GM12878 (cell line): ENCODE measurements around the gene SH2B3. TPM values are rescaled to one million over a fixed set of nuclear protein-coding genes. Genes with fewer than 3 reads are reported as not detected.

Source experiments
- ATAC-seq: fragments of 200-7000 bp; cut with Tn5 transposase; 3 replicates; pipeline ENCODE4 v1.9.1; 2020; ENCODE audit warnings: mild to moderate bottlenecking, moderate library complexity
- BruUV-seq: library from RNA; stranded (reverse); fragments of 400-500 nt; replicated peaks from 2 replicates; lab custom pipeline; 2021; lab: Mats Ljungman, UMichigan
- CTCF ChIA-PET: fragments of 300-600 bp; sonication (Branson Sonifier 250); formaldehyde crosslinking; extraction: SDS; loops from one replicate; lab custom pipeline; 2021; ENCODE audit warnings: inconsistent platforms; lab: Yijun Ruan, JAX
- POLR2A ChIA-PET: fragments of 350-600 bp; formaldehyde crosslinking; extraction: SDS; loops from one replicate; lab custom pipeline; 2021; ENCODE audit warnings: inconsistent platforms; lab: Charles Lee
- RAD21 ChIA-PET: fragments of 300-600 bp; sonication (Branson Sonifier 250); formaldehyde crosslinking; loops from one replicate; lab custom pipeline; 2023; ENCODE audit warnings: antibody characterized with exemption; ENCODE audit not compliant: unreplicated experiment; lab: Charles Lee
- SMC1A ChIA-PET: fragments of 300-600 bp; sonication (Branson Sonifier 250); formaldehyde crosslinking; loops from one replicate; lab custom pipeline; 2023; ENCODE audit not compliant: unreplicated experiment, uncharacterized antibody; lab: Charles Lee
- DNase-seq: peaks from one replicate; pipeline ENCODE4 v3.0.0-alpha.2; 2011; ENCODE audit warnings: low read depth, low spot score
- FAIRE-seq: peaks from 3 replicates; lab custom pipeline; 2011; peaks lifted over from hg19 to GRCh38; lab: Jason Lieb, UNC
- H2AFZ ChIP-seq: 2 replicates; pipeline ENCODE4 v1.6.0; 2011; ENCODE audit warnings: low read depth, low read length, control low read depth; ENCODE audit not compliant: control insufficient read depth
- H3K27ac ChIP-seq: 2 replicates; pipeline ENCODE4 v1.5.1; 2011; ENCODE audit warnings: control low read depth; ENCODE audit not compliant: control insufficient read depth, insufficient read depth
- H3K27me3 ChIP-seq, 2 experiments: replicated peaks in 1 of 2; 2 replicates each; pipeline versions ENCODE4 v1.6.0 to v1.6.1; 2011; ENCODE audit warnings: low read length in 1 of 2; ENCODE audit not compliant: control insufficient read depth in 2 of 2, insufficient read depth in 2 of 2
- H3K36me3 ChIP-seq, 2 experiments: 2 replicates each; pipeline ENCODE4 v1.5.1; 2011; ENCODE audit warnings: low read length in 1 of 2; ENCODE audit not compliant: control insufficient read depth in 2 of 2, insufficient read depth in 2 of 2
- H3K4me1 ChIP-seq: 2 replicates; pipeline ENCODE4 v1.6.1; 2011; ENCODE audit warnings: mild to moderate bottlenecking, low read length, moderate library complexity, mixed read lengths; ENCODE audit not compliant: control insufficient read depth, insufficient read depth
- H3K4me2 ChIP-seq: 2 replicates; pipeline ENCODE4 v1.6.0; 2011; ENCODE audit warnings: control low read depth; ENCODE audit not compliant: control insufficient read depth, insufficient read depth
- H3K4me3 ChIP-seq: fragments of 200-600 bp; sonication (generic); 2 replicates; pipeline ENCODE4 v1.5.1; 2016
- H3K79me2 ChIP-seq: 2 replicates; pipeline ENCODE4 v1.6.0; 2011; ENCODE audit warnings: low read length; ENCODE audit not compliant: control insufficient read depth, insufficient read depth
- H3K9ac ChIP-seq: 2 replicates; pipeline ENCODE4 v1.8.0; 2011; ENCODE audit warnings: low read length, control low read depth, mixed read lengths; ENCODE audit not compliant: control insufficient read depth, insufficient read depth
- H3K9me3 ChIP-seq: replicated peaks from 3 replicates; pipeline ENCODE4 v1.5.1; 2011; ENCODE audit warnings: mild to moderate bottlenecking, low read length; ENCODE audit not compliant: control insufficient read depth, insufficient read depth
- H4K20me1 ChIP-seq: 2 replicates; pipeline ENCODE4 v1.6.0; 2011; ENCODE audit not compliant: control insufficient read depth, insufficient read depth
- BHLHE40 ChIP-seq, 2 experiments: fragments of 450-650 bp in 1 of 2; IDR thresholded peaks; 2 replicates each; pipeline ENCODE4 v1.6.1; 2011 to 2017; ENCODE audit warnings: low read depth in 2 of 2, borderline replicate concordance in 1 of 2, improper control_type of control experiment in 1 of 2, low read length in 1 of 2, mild to moderate bottlenecking in 1 of 2
- CREM ChIP-seq: IDR thresholded peaks from 2 replicates; pipeline ENCODE4 v1.6.1; 2014; ENCODE audit warnings: antibody characterized with exemption, low read depth
- DPF2 ChIP-seq: fragments of 450-650 bp; IDR thresholded peaks from 2 replicates; pipeline ENCODE4 v1.6.1; 2017; ENCODE audit warnings: mild to moderate bottlenecking
- EED ChIP-seq: sonication (generic); IDR thresholded peaks from 2 replicates; pipeline ENCODE4 v1.6.1; 2016; ENCODE audit warnings: antibody characterized with exemption, low read depth
- HDAC6 ChIP-seq: fragments of 200-600 bp; sonication (generic); IDR thresholded peaks from one replicate; pipeline ENCODE4 v1.8.0; 2017; ENCODE audit warnings: antibody characterized with exemption; ENCODE audit not compliant: unreplicated experiment
- KDM1A ChIP-seq: fragments of 200-600 bp; sonication (generic); IDR thresholded peaks from 2 replicates; pipeline ENCODE4 v1.6.1; 2016; ENCODE audit warnings: borderline replicate concordance
- LARP7 ChIP-seq: fragments of 450-650 bp; IDR thresholded peaks from 2 replicates; pipeline ENCODE4 v1.6.1; 2017; ENCODE audit warnings: mild to moderate bottlenecking
- MEF2B ChIP-seq: fragments of 450-650 bp; IDR thresholded peaks from 2 replicates; pipeline ENCODE4 v1.6.1; 2018; ENCODE audit warnings: mild to moderate bottlenecking, moderate library complexity; ENCODE audit not compliant: partially characterized antibody, poor library complexity, severe bottlenecking
- NR2F1 ChIP-seq: fragments of 450-650 bp; conservative IDR thresholded peaks from 2 replicates; pipeline ENCODE4 v1.6.1; 2017; ENCODE audit warnings: mild to moderate bottlenecking
- NRF1 ChIP-seq: conservative IDR thresholded peaks from 2 replicates; pipeline ENCODE4 v1.6.1; 2011; ENCODE audit warnings: mild to moderate bottlenecking, low read depth, low read length, improper control_type of control experiment
- RUNX3 ChIP-seq: IDR thresholded peaks from 2 replicates; pipeline ENCODE4 v1.6.1; 2012; ENCODE audit warnings: low read length, inconsistent platforms
- SMAD5 ChIP-seq: IDR thresholded peaks from 2 replicates; pipeline ENCODE4 v1.6.1; 2016; ENCODE audit warnings: antibody characterized with exemption, low read depth
- SP1 ChIP-seq: IDR thresholded peaks from one replicate; pipeline ENCODE4 v1.6.1; 2011; ENCODE audit warnings: low read depth, low read length
- USF1 ChIP-seq: IDR thresholded peaks from 2 replicates; pipeline ENCODE4 v1.6.1; 2011; ENCODE audit warnings: borderline replicate concordance, low read depth, mild to moderate bottlenecking, moderate library complexity, mixed read lengths, low read length; ENCODE audit not compliant: insufficient read depth; ENCODE audit errors: extremely low read length
- WRNIP1 ChIP-seq: IDR thresholded peaks from 2 replicates; pipeline ENCODE4 v1.6.1; 2011; ENCODE audit warnings: low read depth, low read length, improper control_type of control experiment, borderline replicate concordance
- YBX1 ChIP-seq: fragments of 450-650 bp; IDR thresholded peaks from 2 replicates; pipeline ENCODE4 v1.6.1; 2016; ENCODE audit warnings: antibody characterized with exemption
- ZNF622 ChIP-seq: fragments of 450-650 bp; IDR thresholded peaks from 2 replicates; pipeline ENCODE4 v1.6.1; 2017; ENCODE audit warnings: mild to moderate bottlenecking, inconsistent platforms
- WGBS: methylation state at CpG from one replicate; pipeline ENCODE4 v1.1.6; 2016; ENCODE audit warnings: low lambda C conversion rate; ENCODE audit not compliant: insufficient replicate concordance, insufficient coverage; ENCODE audit errors: missing lambda C conversion rate; 5-methylcytosine and 5-hydroxymethylcytosine counted together
- in situ Hi-C: fragments of 300-500 bp; cut with MboI; formaldehyde crosslinking; loops from 9 replicates; pipeline ENCODE4 v1.14.3; 2018; ENCODE audit warnings: mixed read lengths
- intact Hi-C: fragments of 100-400 bp; cut with micrococcal nuclease; formaldehyde crosslinking; loops from one replicate; pipeline ENCODE4 v1.14.2; 2022; ENCODE audit not compliant: unreplicated experiment
- polyA plus RNA-seq, 11 experiments: library from polyadenylated mRNA; depleted of rRNA in 4 of 11; unstranded in 6 of 11; stranded (reverse) in 5 of 11; fragments of >200 nt; fragmentation: Nextera tagmentation in 4 of 11; fragmentation: Illumina TruSeq in 1 of 11; extraction: Ambion mirVana in 4 of 11; extraction: Trizol in 1 of 11; gene quantifications; 1 replicate in 1 of 11; 2 replicates in 10 of 11; pipeline versions ENCODE4 v1.2.1 to v1.2.3, GENCODE V29; 2011 to 2016; ENCODE audit warnings: inconsistent platforms in 2 of 11, missing spikeins in 2 of 11, low read depth in 1 of 11
- total RNA-seq, 4 experiments: library from RNA; depleted of rRNA in 3 of 4; stranded (reverse); fragments of >200 nt in 3 of 4; fragmentation: Illumina TruSeq in 1 of 4; extraction: Trizol in 1 of 4; gene quantifications; 2 replicates each; pipeline versions ENCODE4 v1.2.1 to v1.2.3, GENCODE V29; 2013 to 2021
- TF ChIP-seq, protein P1 (sequence below): IDR thresholded peaks from 2 replicates; pipeline ENCODE4 v1.6.1; 2012; ENCODE audit warnings: low read length, inconsistent platforms
- TF ChIP-seq, protein P2 (sequence below): IDR thresholded peaks from 2 replicates; pipeline ENCODE4 v1.6.1; 2012; ENCODE audit warnings: low read depth, low read length, improper control_type of control experiment

Gene SH2B3
- total and polyA plus RNA-seq, 10 of the 15 experiments (the other 5 are each of a cell fraction or from before 2014, with no cell fraction given): 5.8 to 46.4 (median 23.3) TPM

DNA sequence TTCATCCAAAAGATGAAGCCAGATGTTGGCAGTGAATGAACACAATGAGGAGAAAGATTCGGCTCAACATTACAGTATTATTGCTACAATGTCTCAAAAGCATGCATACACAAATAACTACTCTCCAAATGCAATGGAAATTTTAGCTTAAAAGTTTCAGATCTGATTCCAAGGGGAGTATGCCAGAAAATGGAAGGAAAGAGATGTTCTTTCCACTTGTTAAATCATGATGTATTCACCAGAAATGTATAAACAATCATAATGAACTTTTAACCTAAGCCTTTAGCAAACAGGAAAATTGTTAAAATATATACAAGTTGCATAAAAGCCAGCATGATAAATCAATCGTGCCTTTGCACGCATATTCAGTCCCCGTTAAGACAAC lies 62.1 kb downstream of the SH2B3 start:
- intact Hi-C loops: no loop called here
- ChIA-PET RAD21 (no interaction called here), POLR2A (interaction anchor here (0.6 kb wide), 1 partner anchor 15 kb away, joined by 3 read pairs; no protein-coding TSS in a partner anchor), SMC1A (no interaction called here), CTCF (interaction anchor here (0.7 kb wide), 1 partner anchor 16 kb away, joined by 3 read pairs; no protein-coding TSS in a partner anchor)
- in situ Hi-C loops: no loop called here
- ATAC-seq (no peak), DNase-seq (no peak), FAIRE-seq (no peak)
- Histone ChIP-seq H3K4me3 (no peak overlapping the region), H3K9ac (no peak overlapping the region), H3K4me1 (no peaks in the 10 kb centered on the region), H3K27ac (no peak overlapping the region), H3K4me2 (no peak overlapping the region), H3K36me3 (peaks cover 2 to 13% of the 10 kb centered on the region in 2 experiments; a peak in 2 of 4 replicates), H3K27me3 (no peaks in the 10 kb centered on the region), H4K20me1 (no peaks in the 10 kb centered on the region), H3K79me2 (no peaks in the 10 kb centered on the region), H3K9me3 (no peaks in the 10 kb centered on the region), H2AFZ (no peak overlapping the region)
- no TSS peak for BruUV-seq
- WGBS: 98% methylated on average over 4 of the region's 4 CpGs
- TF ChIP-seq KDM1A (no peak), CREM (no peak), HDAC6 (no peak), SMAD5 (no peak), DPF2 (no peak)

- H3K27ac ChIP-seq: no peak overlapping the region
- ChIA-PET RAD21 (no interaction called here), SMC1A (no interaction called here), CTCF (no interaction called here), POLR2A (no interaction called here)
- no peaks in the 10 kb centered on the region for H3K79me2 ChIP-seq
- no peaks in the 10 kb centered on the region for H3K9me3 ChIP-seq
- no peaks in the 10 kb centered on the region for H3K27me3 ChIP-seq
- intact Hi-C loops: no loop called here
- ATAC-seq: no peak
- H3K9ac ChIP-seq: no peak overlapping the region
- FAIRE-seq: no peak
- 71% methylated on average over 2 of the region's 2 CpGs for WGBS
- H3K4me3 ChIP-seq: no peak overlapping the region
- no peak for DNase-seq
- in situ Hi-C loops: no loop called here
- no TSS peak for BruUV-seq
- no peaks in the 10 kb centered on the region for H4K20me1 ChIP-seq
- peaks cover 2 to 12% of the 10 kb centered on the region in 2 experiments; a peak in 2 of 4 replicates for H3K36me3 ChIP-seq
- H2AFZ ChIP-seq: no peak overlapping the region
- H3K4me1 ChIP-seq: no peaks in the 10 kb centered on the region
- no peak overlapping the region for H3K4me2 ChIP-seq
- TF ChIP-seq KDM1A (no peak), MEF2B (no peak), WRNIP1 (no peak), NRF1 (no peak), ZNF622 (no peak), RUNX3 (no peak), USF1 (no peak), LARP7 (no peak), YBX1 (no peak), BHLHE40 (IDR thresholded peaks at IDR 0.05; ENCODE audit: borderline replicate concordance in 1 of 2, low read depth in 2 of 2, low read length in 1 of 2) (no peak), NR2F1 (no peak), EED (no peak), SP1 (no peak)
- TF ChIP-seq, protein P1, sequence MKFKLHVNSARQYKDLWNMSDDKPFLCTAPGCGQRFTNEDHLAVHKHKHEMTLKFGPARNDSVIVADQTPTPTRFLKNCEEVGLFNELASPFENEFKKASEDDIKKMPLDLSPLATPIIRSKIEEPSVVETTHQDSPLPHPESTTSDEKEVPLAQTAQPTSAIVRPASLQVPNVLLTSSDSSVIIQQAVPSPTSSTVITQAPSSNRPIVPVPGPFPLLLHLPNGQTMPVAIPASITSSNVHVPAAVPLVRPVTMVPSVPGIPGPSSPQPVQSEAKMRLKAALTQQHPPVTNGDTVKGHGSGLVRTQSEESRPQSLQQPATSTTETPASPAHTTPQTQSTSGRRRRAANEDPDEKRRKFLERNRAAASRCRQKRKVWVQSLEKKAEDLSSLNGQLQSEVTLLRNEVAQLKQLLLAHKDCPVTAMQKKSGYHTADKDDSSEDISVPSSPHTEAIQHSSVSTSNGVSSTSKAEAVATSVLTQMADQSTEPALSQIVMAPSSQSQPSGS: no peak
- TF ChIP-seq, protein P2, sequence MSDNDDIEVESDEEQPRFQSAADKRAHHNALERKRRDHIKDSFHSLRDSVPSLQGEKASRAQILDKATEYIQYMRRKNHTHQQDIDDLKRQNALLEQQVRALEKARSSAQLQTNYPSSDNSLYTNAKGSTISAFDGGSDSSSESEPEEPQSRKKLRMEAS: no peak
These were observed 63.7 kb downstream of the SH2B3 start for GRCh38 chr12:111469401-111469800.
